Neutrophil (primary cell): Measurements from ENCODE around the gene RNLS.

ENCODE experiments used
- H3K27ac ChIP-seq: fragments of 200-600 bp; sonication (generic); 2 replicates; pipeline ENCODE4 v1.5.1; 2016; ENCODE audit warnings: mild to moderate bottlenecking, moderate library complexity
- H3K27me3 ChIP-seq: fragments of 200-600 bp; sonication (generic); 2 replicates; pipeline ENCODE4 v1.6.0; 2016; ENCODE audit warnings: mild to moderate bottlenecking
- H3K36me3 ChIP-seq: fragments of 200-600 bp; sonication (generic); 2 replicates; pipeline ENCODE4 v1.5.1; 2017
- H3K4me1 ChIP-seq, 2 experiments: fragments of 200-600 bp in 1 of 2; sonication (generic) in 1 of 2; 1 replicate in 1 of 2; 2 replicates in 1 of 2; pipeline versions ENCODE4 v1.5.1 to v1.6.1; 2013 to 2016; ENCODE audit warnings: low read depth in 1 of 2, low read length in 1 of 2, mild to moderate bottlenecking in 1 of 2, moderate library complexity in 1 of 2; ENCODE audit not compliant: control insufficient read depth in 1 of 2, insufficient read depth in 1 of 2
- H3K4me3 ChIP-seq, 2 experiments: fragments of 200-600 bp in 1 of 2; sonication (generic) in 1 of 2; 1 replicate in 1 of 2; 2 replicates in 1 of 2; pipeline ENCODE4 v1.5.1; 2013 to 2016; ENCODE audit warnings: low read depth in 1 of 2, low read length in 1 of 2, mild to moderate bottlenecking in 1 of 2, moderate library complexity in 1 of 2
- H3K9me3 ChIP-seq: fragments of 200-600 bp; sonication (generic); 2 replicates; pipeline ENCODE4 v1.5.1; 2016
- TF ChIP-seq, protein P1 (sequence below): fragments of 200-600 bp; sonication (generic); IDR thresholded peaks from 2 replicates; pipeline ENCODE4 v1.5.1; 2016; ENCODE audit warnings: antibody characterized with exemption

The RNLS gene

DNA sequence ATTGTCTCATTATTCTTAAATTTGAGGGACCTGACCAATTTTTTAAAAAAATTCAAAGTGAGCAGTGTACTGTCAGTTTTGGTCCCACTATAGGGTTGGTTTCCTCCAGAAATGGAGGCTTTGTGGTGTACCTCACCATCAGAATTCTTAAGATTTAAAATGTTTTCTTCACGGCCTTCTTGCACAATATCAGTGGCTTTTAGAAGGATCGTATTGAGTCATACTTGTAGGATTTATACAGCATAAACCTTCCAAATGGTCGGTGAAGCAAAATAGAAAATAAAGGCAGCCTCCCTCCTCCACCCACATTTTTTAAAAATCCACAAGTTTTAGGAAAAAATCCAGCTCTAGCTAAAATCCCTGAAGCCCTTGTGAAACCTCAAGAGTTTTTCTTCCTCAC lies 126.4 kb downstream of the RNLS start:
- H3K27me3 ChIP-seq = no peaks in the 10 kb centered on the region
- no peaks in the 10 kb centered on the region for H3K36me3 ChIP-seq
- H3K9me3 ChIP-seq = no peaks in the 10 kb centered on the region
- no peak overlapping the region for H3K27ac ChIP-seq
- peaks cover 0 to 11% of the 10 kb centered on the region in 2 experiments for H3K4me1 ChIP-seq
- TF ChIP-seq, protein P1, sequence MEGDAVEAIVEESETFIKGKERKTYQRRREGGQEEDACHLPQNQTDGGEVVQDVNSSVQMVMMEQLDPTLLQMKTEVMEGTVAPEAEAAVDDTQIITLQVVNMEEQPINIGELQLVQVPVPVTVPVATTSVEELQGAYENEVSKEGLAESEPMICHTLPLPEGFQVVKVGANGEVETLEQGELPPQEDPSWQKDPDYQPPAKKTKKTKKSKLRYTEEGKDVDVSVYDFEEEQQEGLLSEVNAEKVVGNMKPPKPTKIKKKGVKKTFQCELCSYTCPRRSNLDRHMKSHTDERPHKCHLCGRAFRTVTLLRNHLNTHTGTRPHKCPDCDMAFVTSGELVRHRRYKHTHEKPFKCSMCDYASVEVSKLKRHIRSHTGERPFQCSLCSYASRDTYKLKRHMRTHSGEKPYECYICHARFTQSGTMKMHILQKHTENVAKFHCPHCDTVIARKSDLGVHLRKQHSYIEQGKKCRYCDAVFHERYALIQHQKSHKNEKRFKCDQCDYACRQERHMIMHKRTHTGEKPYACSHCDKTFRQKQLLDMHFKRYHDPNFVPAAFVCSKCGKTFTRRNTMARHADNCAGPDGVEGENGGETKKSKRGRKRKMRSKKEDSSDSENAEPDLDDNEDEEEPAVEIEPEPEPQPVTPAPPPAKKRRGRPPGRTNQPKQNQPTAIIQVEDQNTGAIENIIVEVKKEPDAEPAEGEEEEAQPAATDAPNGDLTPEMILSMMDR = no peak
- no peak overlapping the region for H3K4me3 ChIP-seq

GRCh38 chr10:88455831-88456230 lies 127.3 kb downstream of the RNLS start:
- Histone ChIP-seq H3K9me3 (no peaks in the 10 kb centered on the region), H3K27me3 (no peaks in the 10 kb centered on the region), H3K27ac (no peak overlapping the region), H3K36me3 (no peaks in the 10 kb centered on the region), H3K4me3 (no peak overlapping the region), H3K4me1 (peaks cover 0 to 11% of the 10 kb centered on the region in 2 experiments)
- TF ChIP-seq, protein P1 = no peak

DNA sequence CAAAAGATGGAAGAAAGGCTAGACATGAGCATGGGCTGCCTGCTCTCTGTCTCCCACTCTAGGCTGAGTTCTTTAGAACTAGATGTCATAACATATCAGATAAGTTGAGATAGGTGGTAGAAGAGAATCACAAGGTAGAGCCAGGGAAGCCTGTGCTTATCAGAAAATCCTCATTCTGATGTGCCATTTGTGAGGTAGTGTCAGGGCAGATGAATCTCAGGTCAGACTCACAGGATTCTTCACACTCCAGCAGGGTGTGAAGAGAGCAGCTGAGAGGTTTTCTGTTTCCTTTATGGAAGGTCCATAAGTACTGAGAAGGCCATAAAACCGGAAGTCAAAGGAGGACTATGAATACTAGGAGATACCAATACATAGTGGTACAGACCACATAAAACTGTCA lies 132.9 kb downstream of the RNLS start:
- H3K4me3 ChIP-seq = no peak overlapping the region
- H3K27me3 ChIP-seq = no peaks in the 10 kb centered on the region
- no peaks in the 10 kb centered on the region for H3K9me3 ChIP-seq
- no peak overlapping the region for H3K27ac ChIP-seq
- no peaks in the 10 kb centered on the region for H3K36me3 ChIP-seq
- TF ChIP-seq, protein P1 = no peak
- no peaks in the 10 kb centered on the region for H3K4me1 ChIP-seq

- H3K4me3 ChIP-seq = no peak overlapping the region
- H3K27me3 ChIP-seq = no peaks in the 10 kb centered on the region
- TF ChIP-seq, protein P1 = no peak
Measured at GRCh38 chr10:88442716-88443115, 140.4 kb downstream of the RNLS start.

GRCh38 chr10:88440541-88440940 lies 142.6 kb downstream of the RNLS start:
- Histone ChIP-seq H3K9me3 (no peaks in the 10 kb centered on the region), H3K36me3 (no peaks in the 10 kb centered on the region), H3K4me3 (no peak overlapping the region), H3K4me1 (peaks cover 0 to 5% of the 10 kb centered on the region in 2 experiments), H3K27ac (no peak overlapping the region), H3K27me3 (no peaks in the 10 kb centered on the region)
- TF ChIP-seq, protein P1 = no peak

More at GRCh38 chr10:88442716-88443115, 140.4 kb downstream of the RNLS start:
- no peaks in the 10 kb centered on the region for H3K9me3 ChIP-seq
- H3K27ac ChIP-seq = no peak overlapping the region
- H3K36me3 ChIP-seq = no peaks in the 10 kb centered on the region
- H3K4me1 ChIP-seq = peaks cover 0 to 5% of the 10 kb centered on the region in 2 experiments

- no peaks in the 10 kb centered on the region for H3K36me3 ChIP-seq
- no peak overlapping the region for H3K27ac ChIP-seq
- H3K9me3 ChIP-seq = no peaks in the 10 kb centered on the region
- H3K4me3 ChIP-seq = no peak overlapping the region
- TF ChIP-seq, protein P1 = no peak
- H3K4me1 ChIP-seq = peaks cover 0 to 5% of the 10 kb centered on the region in 2 experiments
- no peaks in the 10 kb centered on the region for H3K27me3 ChIP-seq
Measured at GRCh38 chr10:88439932-88440331, 143.2 kb downstream of the RNLS start.
